ENCODE data around the gene MARCHF3. TPM values are rescaled to one million over a fixed set of nuclear protein-coding genes. Genes with fewer than 3 reads are reported as not detected.

Gene MARCHF3
- total and polyA plus RNA-seq, 2 of the 13 experiments (the other 11 are each of a cell fraction or from before 2014, with no cell fraction given), result 4.8 to 11.9 TPM

GRCh38 chr5:126978258-126978657, 52.1 kb downstream of the MARCHF3 start:
- in situ Hi-C loops (cut with HindIII; ENCODE audit: extremely low pct_ligation_motif_present, low pct_unique_long_range_greater_than_20kb), result no loop called here
- Histone ChIP-seq H3K9ac (ENCODE audit: insufficient read depth, low read depth, low read length) (no peak overlapping the region), H3K9me3 (ENCODE audit: low read length) (no peaks in the 10 kb centered on the region), H3K4me3 (replicated peaks in 1 of 3; ENCODE audit: insufficient read depth in 1 of 3, low read depth in 2 of 3, low read length in 3 of 3) (no peak overlapping the region), H3K27me3 (ENCODE audit: control insufficient read depth in 1 of 2, insufficient read depth in 2 of 2, low read length in 2 of 2) (no peaks in the 10 kb centered on the region), H3K4me2 (ENCODE audit: low read depth, low read length) (no peak overlapping the region), H3K4me1 (ENCODE audit: insufficient read depth, low read length) (peaks cover 3% of the 10 kb centered on the region), H3K27ac (ENCODE audit: extremely low read length, insufficient read depth, low read length) (no peak overlapping the region), H3K36me3 (replicated peaks in 1 of 2; ENCODE audit: control insufficient read depth in 1 of 2, insufficient read depth in 2 of 2, low read length in 2 of 2) (no peaks in the 10 kb centered on the region), H4K20me1 (ENCODE audit: insufficient read depth, low read length) (no peaks in the 10 kb centered on the region), H3K79me2 (ENCODE audit: insufficient read depth, low read length) (no peaks in the 10 kb centered on the region), H2AFZ (ENCODE audit: low read length) (no peak overlapping the region)
- no peak for ATAC-seq
- no TSS peak for BruUV-seq (replicated peaks)
- ChIA-PET POLR2A (no interaction called here), CTCF (ENCODE audit: low intra/inter-chr PET ratio, low total read pairs) (no interaction called here)
- no peak for DNase-seq (ENCODE audit: low spot score)
- FAIRE-seq, result no peak
- 84% methylated on average over 4 of the region's 4 CpGs for WGBS (ENCODE audit: low lambda C conversion rate)
- no peak for TF ChIP-seq ZNF788 (CRISPR knock-in tag; IDR thresholded peaks at IDR 0.05; ENCODE audit: borderline replicate concordance)
- TF ChIP-seq ZNF24 (IDR thresholded peaks at IDR 0.05), result no peak
- TF ChIP-seq ZNF614 (CRISPR knock-in tag; IDR thresholded peaks at IDR 0.05; ENCODE audit: borderline replicate concordance), result no peak
- no peak for TF ChIP-seq HMGA1 (CRISPR knock-in tag; conservative IDR thresholded peaks at IDR 0.05)
- no peak for TF ChIP-seq ZNF883 (CRISPR knock-in tag; IDR thresholded peaks at IDR 0.05; ENCODE audit: not compliant biosample characterization)
- no peak for TF ChIP-seq KAT7 (CRISPR knock-in tag; IDR thresholded peaks at IDR 0.05; ENCODE audit: borderline replicate concordance)
- no peak for TF ChIP-seq ZFP91 (CRISPR knock-in tag; IDR thresholded peaks at IDR 0.05; ENCODE audit: borderline replicate concordance)
- no peak for TF ChIP-seq ZNF775 (CRISPR knock-in tag; IDR thresholded peaks at IDR 0.05; ENCODE audit: borderline replicate concordance)
- no peak for TF ChIP-seq ASH2L (IDR thresholded peaks at IDR 0.05; ENCODE audit: insufficient read length, low read depth, low read length)
- TF ChIP-seq AKAP8 (CRISPR knock-in tag; IDR thresholded peaks at IDR 0.05), result no peak
- TF ChIP-seq ZNF317 (CRISPR knock-in tag; IDR thresholded peaks at IDR 0.05), result no peak
- no peak for TF ChIP-seq ZNF547 (CRISPR knock-in tag; IDR thresholded peaks at IDR 0.05)
- no peak for TF ChIP-seq ATM (IDR thresholded peaks at IDR 0.05; ENCODE audit: borderline replicate concordance)
- no peak for TF ChIP-seq NFKB2 (CRISPR knock-in tag; IDR thresholded peaks at IDR 0.05; ENCODE audit: borderline replicate concordance)
- no peak for TF ChIP-seq SETDB1 (CRISPR knock-in tag; IDR thresholded peaks at IDR 0.05; ENCODE audit: borderline replicate concordance)
- intact Hi-C loops (cut with micrococcal nuclease; ENCODE audit: unreplicated experiment), result no loop called here
